Measurements from ENCODE around the gene CPNE5.

DNA sequence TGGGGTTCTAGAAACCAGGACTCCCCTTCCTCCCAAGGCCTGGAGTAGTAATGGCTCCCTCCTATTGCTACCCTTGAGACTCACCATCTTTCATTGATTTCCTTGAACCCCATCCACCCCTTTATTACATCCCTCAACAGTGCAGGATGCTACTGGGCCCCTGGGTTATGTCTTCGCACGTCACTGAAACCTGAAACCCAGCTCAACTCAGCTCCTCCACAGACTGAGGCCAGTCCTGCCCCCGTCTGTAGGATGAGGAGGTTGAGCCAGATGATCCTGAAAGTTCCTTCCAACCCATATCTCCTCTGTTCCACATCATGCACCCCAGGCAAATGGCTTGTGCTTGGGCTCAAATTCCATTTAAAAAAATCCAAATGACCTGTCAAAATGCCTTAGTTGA, 21.4 kb downstream of the CPNE5 start:
- TF ChIP-seq, protein P1, sequence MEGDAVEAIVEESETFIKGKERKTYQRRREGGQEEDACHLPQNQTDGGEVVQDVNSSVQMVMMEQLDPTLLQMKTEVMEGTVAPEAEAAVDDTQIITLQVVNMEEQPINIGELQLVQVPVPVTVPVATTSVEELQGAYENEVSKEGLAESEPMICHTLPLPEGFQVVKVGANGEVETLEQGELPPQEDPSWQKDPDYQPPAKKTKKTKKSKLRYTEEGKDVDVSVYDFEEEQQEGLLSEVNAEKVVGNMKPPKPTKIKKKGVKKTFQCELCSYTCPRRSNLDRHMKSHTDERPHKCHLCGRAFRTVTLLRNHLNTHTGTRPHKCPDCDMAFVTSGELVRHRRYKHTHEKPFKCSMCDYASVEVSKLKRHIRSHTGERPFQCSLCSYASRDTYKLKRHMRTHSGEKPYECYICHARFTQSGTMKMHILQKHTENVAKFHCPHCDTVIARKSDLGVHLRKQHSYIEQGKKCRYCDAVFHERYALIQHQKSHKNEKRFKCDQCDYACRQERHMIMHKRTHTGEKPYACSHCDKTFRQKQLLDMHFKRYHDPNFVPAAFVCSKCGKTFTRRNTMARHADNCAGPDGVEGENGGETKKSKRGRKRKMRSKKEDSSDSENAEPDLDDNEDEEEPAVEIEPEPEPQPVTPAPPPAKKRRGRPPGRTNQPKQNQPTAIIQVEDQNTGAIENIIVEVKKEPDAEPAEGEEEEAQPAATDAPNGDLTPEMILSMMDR (IDR thresholded peaks at IDR 0.05): no peak
- no peak for TF ChIP-seq POLR2A (IDR thresholded peaks at IDR 0.05)

All from ovary (tissue), 3 donors.